ENCODE results near the gene RMRP.

Gene RMRP

GRCh38 chr9:35686222-35687203 lies 28.7 kb upstream of the RMRP start:
- no peak for DNase-seq (ENCODE audit: low read depth)

- no peak for DNase-seq (ENCODE audit: low read depth)
Measured at GRCh38 chr9:35685506-35685905, 27.7 kb upstream of the RMRP start.

GRCh38 chr9:35684921-35685320 lies 27.1 kb upstream of the RMRP start:
- DNase-seq (ENCODE audit: low read depth) = no peak

- no peak for DNase-seq (ENCODE audit: low read depth)
Measured at GRCh38 chr9:35683323-35683722, 25.5 kb upstream of the RMRP start.

- no peak for DNase-seq (ENCODE audit: low read depth)
Measured at GRCh38 chr9:35682520-35683315, 24.9 kb upstream of the RMRP start.

GRCh38 chr9:35682051-35682450 lies 24.2 kb upstream of the RMRP start:
- no peak for DNase-seq (ENCODE audit: low read depth)

GRCh38 chr9:35681341-35682002 lies 23.7 kb upstream of the RMRP start:
- no peak for DNase-seq (ENCODE audit: low read depth)

GRCh38 chr9:35680331-35681105 lies 22.7 kb upstream of the RMRP start:
- no peak for DNase-seq (ENCODE audit: low read depth)

GRCh38 chr9:35679766-35680330 lies 22.0 kb upstream of the RMRP start:
- no peak for DNase-seq (ENCODE audit: low read depth)

GRCh38 chr9:35679091-35679490 lies 21.3 kb upstream of the RMRP start:
- DNase-seq (ENCODE audit: low read depth) = no peak

GRCh38 chr9:35675732-35676392 lies 18.0 kb upstream of the RMRP start:
- DNase-seq (ENCODE audit: low read depth) = no peak

- DNase-seq (ENCODE audit: low read depth) = no peak
Measured at GRCh38 chr9:35675204-35675603, 17.4 kb upstream of the RMRP start.

- DNase-seq (ENCODE audit: low read depth) = no peak
Measured at GRCh38 chr9:35674025-35674361, 16.2 kb upstream of the RMRP start.

GRCh38 chr9:35673132-35674024 lies 15.6 kb upstream of the RMRP start, which contains the start of gene CA9:
Gene CA9, plus strand, starts transcription at chr9:35673928. Its CDS starts 32 bp downstream, at chr9:35673960.
- no peak for DNase-seq (ENCODE audit: low read depth)

GRCh38 chr9:35669331-35670145 lies 11.7 kb upstream of the RMRP start:
- no peak for DNase-seq (ENCODE audit: low read depth)

- DNase-seq (ENCODE audit: low read depth) = no peak
Measured at GRCh38 chr9:35667939-35668338, 10.1 kb upstream of the RMRP start.

GRCh38 chr9:35666549-35666948 lies 8.7 kb upstream of the RMRP start:
- no peak for DNase-seq (ENCODE audit: low read depth)

GRCh38 chr9:35666045-35666444 lies 8.2 kb upstream of the RMRP start:
- DNase-seq (ENCODE audit: low read depth) = no peak

- DNase-seq (ENCODE audit: low read depth) = no peak
Measured at GRCh38 chr9:35665471-35665818, 7.6 kb upstream of the RMRP start.

Data from activated gamma-delta T cell treated with anti-CD3 and anti-CD28 coated beads, Interleukin-2, amount 50 U/mL, for 16 hours (primary cell).